ENCODE measurements around the gene MIA3. TPM values are rescaled to one million over a fixed set of nuclear protein-coding genes. Genes with fewer than 3 reads are reported as not detected.

Gene MIA3
- total and polyA plus RNA-seq, 9 of the 15 experiments (the other 6 are each of a cell fraction or from before 2014, with no cell fraction given), result 21.6 to 89.4 (median 40.8) TPM

GRCh38 chr1:222643938-222644635, 26.2 kb downstream of the MIA3 start (continued):
- TF ChIP-seq GTF3C2 (IDR thresholded peaks at IDR 0.05; ENCODE audit: borderline replicate concordance, extremely low read depth, insufficient read length), result no peak
- TF ChIP-seq BRD4 (IDR thresholded peaks at IDR 0.05), result peak; percentile 84; the same call in 1 of the 2 replicates
- TF ChIP-seq C11orf30 (IDR thresholded peaks at IDR 0.05; ENCODE audit: low read depth), result peak; percentile 98
- TF ChIP-seq POLR3G (IDR thresholded peaks at IDR 0.05; ENCODE audit: extremely low read depth, insufficient read length, insufficient replicate concordance), result no peak
- TF ChIP-seq TFAP4 (CRISPR knock-in tag; IDR thresholded peaks at IDR 0.05; ENCODE audit: borderline replicate concordance), result peak; percentile 98
- no peak for TF ChIP-seq KLF6 (CRISPR knock-in tag; IDR thresholded peaks at IDR 0.05; ENCODE audit: borderline replicate concordance)
- peak; percentile 95 for TF ChIP-seq ATF1 (CRISPR knock-in tag; IDR thresholded peaks at IDR 0.05)
- peak; percentile 99 for TF ChIP-seq ATF1 (tag; IDR thresholded peaks at IDR 0.05)
- peak; percentile 87 for TF ChIP-seq CHAMP1 (IDR thresholded peaks at IDR 0.05)
- TF ChIP-seq CHCHD3 (CRISPR knock-in tag; IDR thresholded peaks at IDR 0.05), result no peak
- no peak; the same call in 1 of the 2 replicates for TF ChIP-seq DPF2 (IDR thresholded peaks at IDR 0.05)
- no peak for TF ChIP-seq ZBTB9 (CRISPR knock-in tag; IDR thresholded peaks at IDR 0.05)
- TF ChIP-seq NR2C2 (CRISPR knock-in tag; IDR thresholded peaks at IDR 0.05), result no peak
- TF ChIP-seq NR2C2 (tag; IDR thresholded peaks at IDR 0.05), result peak; percentile 95
- TF ChIP-seq ZNF217 (CRISPR knock-in tag; IDR thresholded peaks at IDR 0.05), result no peak
